C4-2B (cell line): Measurements from ENCODE around the gene CEP128.
A peak's percentile ranks its signal among the peaks of the same experiment; 100 is the strongest.

Experiments
- H3K27ac ChIP-seq: fragments of 450-650 bp; 2 replicates; pipeline ENCODE4 v1.5.1; 2017
- ZFX ChIP-seq: fragments of 450-650 bp; IDR thresholded peaks from 2 replicates; pipeline ENCODE4 v1.6.1; 2017
- TF ChIP-seq, protein P1 (sequence below): fragments of 450-650 bp; conservative IDR thresholded peaks from 2 replicates; pipeline ENCODE4 v1.5.1; 2017; ENCODE audit warnings: mild to moderate bottlenecking

The CEP128 gene

DNA sequence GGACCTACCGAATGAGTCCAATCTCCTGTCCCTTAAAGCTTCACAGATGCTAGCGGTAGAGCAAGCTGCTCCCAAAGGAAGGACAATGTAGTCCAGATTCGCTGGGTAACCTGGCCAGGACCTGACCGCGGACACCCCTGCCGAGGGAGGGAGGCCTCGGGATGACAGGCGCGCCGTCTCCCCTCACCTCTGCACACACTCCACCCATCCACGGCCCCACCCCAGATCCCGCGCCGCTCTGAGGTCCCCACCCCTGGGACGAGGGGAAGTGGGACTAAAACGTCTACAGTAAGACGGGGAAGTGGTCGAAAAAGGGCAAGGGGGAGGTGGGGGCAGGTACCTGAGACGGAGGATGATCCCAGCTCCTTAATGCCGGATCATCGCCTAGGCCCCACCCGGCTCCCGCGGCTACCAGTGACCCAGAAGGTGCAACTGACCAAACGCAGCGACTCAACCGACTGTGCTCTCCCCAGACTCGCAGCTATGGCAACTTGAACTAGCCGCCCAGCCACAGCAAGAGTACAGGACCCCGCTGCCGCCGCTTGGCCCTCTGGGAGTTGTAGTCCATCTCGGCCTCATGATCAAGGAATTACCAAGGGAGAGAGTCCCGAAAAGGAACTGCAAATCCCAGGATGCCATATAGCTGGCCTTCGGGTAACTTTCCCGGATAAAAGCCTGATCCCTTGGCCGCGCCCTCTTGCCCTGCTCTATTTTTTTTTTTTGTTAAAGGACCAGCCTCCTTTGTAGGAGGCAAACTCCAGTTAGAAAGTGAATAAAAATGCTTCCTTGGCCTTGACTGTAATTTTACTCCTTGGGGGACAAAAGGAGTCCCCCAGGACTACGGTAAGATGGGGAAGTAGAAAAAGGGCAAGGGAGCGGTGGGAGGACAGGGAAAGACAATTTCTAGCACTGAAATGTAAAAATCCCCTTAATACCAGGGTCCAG lies at the start of gene CEP128:
CEP128 (minus strand) TSS at position 498 of the 945 bp plus-strand sequence.
- 0 out of 2 replicates have a peak, but pooled peaks have one; percentile 30 for TF ChIP-seq ZFX
- TF ChIP-seq, protein P1, sequence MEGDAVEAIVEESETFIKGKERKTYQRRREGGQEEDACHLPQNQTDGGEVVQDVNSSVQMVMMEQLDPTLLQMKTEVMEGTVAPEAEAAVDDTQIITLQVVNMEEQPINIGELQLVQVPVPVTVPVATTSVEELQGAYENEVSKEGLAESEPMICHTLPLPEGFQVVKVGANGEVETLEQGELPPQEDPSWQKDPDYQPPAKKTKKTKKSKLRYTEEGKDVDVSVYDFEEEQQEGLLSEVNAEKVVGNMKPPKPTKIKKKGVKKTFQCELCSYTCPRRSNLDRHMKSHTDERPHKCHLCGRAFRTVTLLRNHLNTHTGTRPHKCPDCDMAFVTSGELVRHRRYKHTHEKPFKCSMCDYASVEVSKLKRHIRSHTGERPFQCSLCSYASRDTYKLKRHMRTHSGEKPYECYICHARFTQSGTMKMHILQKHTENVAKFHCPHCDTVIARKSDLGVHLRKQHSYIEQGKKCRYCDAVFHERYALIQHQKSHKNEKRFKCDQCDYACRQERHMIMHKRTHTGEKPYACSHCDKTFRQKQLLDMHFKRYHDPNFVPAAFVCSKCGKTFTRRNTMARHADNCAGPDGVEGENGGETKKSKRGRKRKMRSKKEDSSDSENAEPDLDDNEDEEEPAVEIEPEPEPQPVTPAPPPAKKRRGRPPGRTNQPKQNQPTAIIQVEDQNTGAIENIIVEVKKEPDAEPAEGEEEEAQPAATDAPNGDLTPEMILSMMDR: no peak
- peak within 1 kb of the TSS; percentile 67 for H3K27ac ChIP-seq

GRCh38 chr14:80988735-80989429 lies 47.3 kb upstream of the CEP128 start:
- H3K27ac ChIP-seq: no peak overlapping the region
- TF ChIP-seq ZFX: no peak
- TF ChIP-seq, protein P1: no peak

DNA sequence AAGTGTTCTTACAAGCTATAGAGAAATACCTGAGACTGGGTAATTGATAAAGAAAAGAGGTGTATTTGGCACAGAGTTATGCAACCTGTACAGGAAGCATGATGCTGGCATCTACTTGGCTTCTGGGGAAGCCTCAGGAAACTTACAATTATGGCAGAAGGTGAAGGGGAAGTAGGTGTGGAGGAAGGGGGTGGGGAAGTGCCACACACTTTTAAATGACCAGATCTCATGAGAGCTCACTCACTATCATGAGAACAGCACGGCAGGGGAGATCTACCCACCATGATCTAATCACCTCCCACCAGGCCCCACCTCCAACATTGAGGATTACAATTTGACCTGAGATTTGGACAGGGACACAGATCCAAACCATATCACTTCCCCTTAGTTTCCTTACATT lies 46.7 kb upstream of the CEP128 start:
- no peak overlapping the region for H3K27ac ChIP-seq

DNA sequence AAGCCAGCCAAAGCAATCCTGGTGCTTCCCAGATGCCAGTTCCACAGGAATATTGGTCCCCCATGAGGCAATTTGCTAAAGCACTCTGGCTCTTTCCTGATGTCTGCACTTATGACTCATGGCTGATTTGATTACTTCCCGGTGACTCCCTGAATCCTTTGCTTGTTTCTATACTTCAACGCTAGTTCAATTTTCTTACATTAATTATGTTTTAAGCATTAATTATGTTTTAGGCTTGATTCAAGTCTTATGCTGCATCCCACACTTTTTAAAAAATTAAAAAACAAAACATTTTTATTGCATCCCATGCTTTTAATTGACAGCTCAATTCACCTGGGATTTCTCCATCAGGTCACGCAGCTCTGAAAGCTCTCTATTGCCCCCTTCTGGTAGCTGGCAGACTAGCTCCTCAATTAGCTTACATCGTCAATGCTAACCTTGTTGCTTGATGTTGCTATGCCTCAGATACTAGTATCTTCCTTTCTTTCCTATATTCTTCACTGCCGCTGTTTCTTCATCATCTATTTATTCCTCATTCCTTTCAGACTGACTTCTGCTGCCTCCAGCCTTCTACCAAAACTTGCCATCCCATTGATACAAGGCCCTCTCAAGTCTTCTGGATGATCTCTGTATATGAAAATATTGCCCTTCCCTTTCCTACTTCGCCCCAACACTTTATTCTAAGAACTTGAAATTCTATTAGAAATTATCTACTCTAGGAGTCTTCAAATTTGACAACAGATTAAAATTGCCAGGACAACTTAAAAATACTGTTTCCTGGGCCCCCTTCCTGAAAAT lies 45.9 kb upstream of the CEP128 start:
- TF ChIP-seq, protein P1: peak; percentile 96
- no peak for TF ChIP-seq ZFX
- no peak overlapping the region for H3K27ac ChIP-seq

More for the DNA sequence above, 46.7 kb upstream of the CEP128 start:
- TF ChIP-seq ZFX: no peak
- TF ChIP-seq, protein P1: no peak

DNA sequence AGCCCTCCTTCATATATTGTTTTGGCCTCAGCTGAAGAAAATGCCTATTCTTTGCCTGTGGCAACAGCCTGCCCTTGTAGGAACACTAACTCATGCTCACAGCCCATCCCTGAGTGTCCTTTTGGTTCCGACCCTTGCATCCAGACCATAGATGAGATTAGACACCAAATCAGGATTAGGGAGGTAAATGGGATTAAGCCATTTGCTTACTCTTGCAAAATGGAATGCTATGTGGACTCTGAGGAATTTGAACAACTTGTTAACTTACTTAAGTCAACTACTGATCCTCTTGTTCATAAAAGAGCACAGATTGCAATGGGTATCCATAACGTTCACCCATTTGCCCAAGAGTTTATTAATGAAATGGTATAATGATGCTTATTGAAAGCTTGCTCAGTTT lies 41.2 kb upstream of the CEP128 start:
- TF ChIP-seq, protein P1: no peak
- TF ChIP-seq ZFX: no peak
- no peak overlapping the region for H3K27ac ChIP-seq

DNA sequence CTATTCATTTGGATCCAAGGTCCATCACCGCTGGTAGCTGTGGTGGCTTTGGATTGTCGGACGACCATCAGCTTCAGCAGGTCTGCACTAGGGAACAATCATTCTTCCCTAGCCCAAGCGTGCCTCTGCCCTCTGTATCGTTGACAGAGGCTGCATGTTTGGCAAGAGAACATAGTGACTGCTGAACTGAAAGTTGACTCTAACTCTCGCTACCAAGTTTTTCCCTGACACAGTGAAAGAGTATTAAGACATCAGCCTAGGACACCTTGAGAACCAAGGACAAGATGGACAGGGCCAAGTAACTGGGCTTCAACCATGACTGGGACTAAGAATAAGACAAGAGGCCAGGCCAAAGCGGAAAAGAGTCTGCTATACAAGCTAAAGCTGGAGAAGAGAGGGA lies 40.1 kb upstream of the CEP128 start:
- no peak overlapping the region for H3K27ac ChIP-seq
- TF ChIP-seq, protein P1: no peak
- TF ChIP-seq ZFX: no peak
